ENCODE measurements around the gene STK32C.

- TF ChIP-seq CTCF (IDR thresholded peaks at IDR 0.05) = no peak
- TF ChIP-seq POLR2AphosphoS5 (IDR thresholded peaks at IDR 0.05) = no peak
- TF ChIP-seq POLR2A (IDR thresholded peaks at IDR 0.05) = no peak
Observed at GRCh38 chr10:132353456-132354355, 46.0 kb upstream of the STK32C start.

All from prostate gland (tissue), 2 donors.